Stimulated activated CD8-positive, alpha-beta memory T cell treated with anti-CD3 and anti-CD28 coated beads, Interleukin-15, amount 100 ng/mL, for 1 hour (primary cell): Measurements from ENCODE around the gene MPHOSPH9.
"Not testable (repeated sequence)": the region's sequence is repeated elsewhere in the genome, so short reads cannot be mapped to it uniquely, and the experiment has no call there.

Source experiments
- DNase-seq: peaks from one replicate; pipeline ENCODE4 v3.0.0-alpha.2; 2020; ENCODE audit warnings: low read depth

MPHOSPH9 gene

GRCh38 chr12:123260081-123260480, 27.1 kb upstream of the MPHOSPH9 start:
- no peak for DNase-seq

- DNase-seq = no peak
These were observed 25.7 kb upstream of the MPHOSPH9 start for GRCh38 chr12:123258593-123258992.

- DNase-seq = no peak
These were observed 22.0 kb upstream of the MPHOSPH9 start for GRCh38 chr12:123254853-123255446.

GRCh38 chr12:123253641-123254459, 20.9 kb upstream of the MPHOSPH9 start:
- no peak for DNase-seq

GRCh38 chr12:123252365-123252764, 19.4 kb upstream of the MPHOSPH9 start:
- not testable (repeated sequence) for DNase-seq

- no peak for DNase-seq
These were observed 18.6 kb upstream of the MPHOSPH9 start for GRCh38 chr12:123251403-123252076.

- DNase-seq = no peak
These were observed 17.8 kb upstream of the MPHOSPH9 start for GRCh38 chr12:123250471-123251383.

- DNase-seq = not testable (repeated sequence)
These were observed 16.2 kb upstream of the MPHOSPH9 start for GRCh38 chr12:123248996-123249741.

- DNase-seq = not testable (repeated sequence)
These were observed 15.2 kb upstream of the MPHOSPH9 start for GRCh38 chr12:123248129-123248528.

GRCh38 chr12:123245678-123246077, 12.7 kb upstream of the MPHOSPH9 start:
- no peak for DNase-seq

GRCh38 chr12:123243671-123244262, 10.8 kb upstream of the MPHOSPH9 start:
- no peak for DNase-seq

- no peak for DNase-seq
These were observed 9.4 kb upstream of the MPHOSPH9 start for GRCh38 chr12:123242116-123242904.

- DNase-seq = no peak
These were observed 6.0 kb upstream of the MPHOSPH9 start for GRCh38 chr12:123238961-123239360.

GRCh38 chr12:123238330-123238682, 5.4 kb upstream of the MPHOSPH9 start:
- DNase-seq = no peak

GRCh38 chr12:123237646-123238329, 4.8 kb upstream of the MPHOSPH9 start:
- DNase-seq = peak; percentile 76

GRCh38 chr12:123233505-123234308, 766 bp upstream of the MPHOSPH9 start:
- no peak for DNase-seq

GRCh38 chr12:123232472-123232806, 502 bp downstream of the MPHOSPH9 start:
- no peak for DNase-seq

- no peak for DNase-seq
These were observed 1.0 kb downstream of the MPHOSPH9 start for GRCh38 chr12:123231931-123232330.

- DNase-seq = no peak
These were observed 3.9 kb downstream of the MPHOSPH9 start for GRCh38 chr12:123229051-123229450.
